Cardiac fibroblast (primary cell): Measurements from ENCODE around the gene UPK1B.

Source experiments
- DNase-seq, 2 donors: peaks; one replicate each; pipeline versions ENCODE4 v3.0.0 to v3.0.0-alpha.2; 2010; ENCODE audit warnings: low read depth in 2 of 2
- H3K4me3 ChIP-seq, 2 donors: replicated peaks in 1 of 2; 1 replicate in 1 of 2; 2 replicates in 1 of 2; pipeline ENCODE4 v1.5.1; 2011; ENCODE audit warnings: low read depth in 2 of 2, low read length in 2 of 2, mild to moderate bottlenecking in 2 of 2, moderate library complexity in 1 of 2
- TF ChIP-seq, protein P1 (sequence below): IDR thresholded peaks from one replicate; pipeline ENCODE4 v1.5.1; 2011; ENCODE audit warnings: low read depth, mild to moderate bottlenecking, low read length, inconsistent platforms

The UPK1B gene

DNA sequence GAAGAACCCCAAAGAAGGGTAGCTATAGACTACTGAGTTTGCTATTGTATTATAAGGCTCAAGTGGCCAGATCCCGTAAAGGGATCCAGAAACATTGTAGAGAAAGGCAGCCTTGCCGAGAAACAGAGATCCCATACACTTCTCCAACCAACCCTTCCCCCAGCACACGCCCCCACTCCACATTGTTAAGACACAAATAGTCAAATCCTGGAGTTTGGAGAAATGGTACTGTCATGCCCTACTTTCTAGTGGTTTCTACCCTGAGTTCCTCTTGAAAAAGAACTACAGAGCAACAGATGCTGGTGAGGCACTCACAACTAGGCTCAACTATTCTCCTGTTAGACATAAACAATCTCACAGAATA, 34.1 kb downstream of the UPK1B start:
- no peak overlapping the region for H3K4me3 ChIP-seq
- no peak for DNase-seq
- TF ChIP-seq, protein P1, sequence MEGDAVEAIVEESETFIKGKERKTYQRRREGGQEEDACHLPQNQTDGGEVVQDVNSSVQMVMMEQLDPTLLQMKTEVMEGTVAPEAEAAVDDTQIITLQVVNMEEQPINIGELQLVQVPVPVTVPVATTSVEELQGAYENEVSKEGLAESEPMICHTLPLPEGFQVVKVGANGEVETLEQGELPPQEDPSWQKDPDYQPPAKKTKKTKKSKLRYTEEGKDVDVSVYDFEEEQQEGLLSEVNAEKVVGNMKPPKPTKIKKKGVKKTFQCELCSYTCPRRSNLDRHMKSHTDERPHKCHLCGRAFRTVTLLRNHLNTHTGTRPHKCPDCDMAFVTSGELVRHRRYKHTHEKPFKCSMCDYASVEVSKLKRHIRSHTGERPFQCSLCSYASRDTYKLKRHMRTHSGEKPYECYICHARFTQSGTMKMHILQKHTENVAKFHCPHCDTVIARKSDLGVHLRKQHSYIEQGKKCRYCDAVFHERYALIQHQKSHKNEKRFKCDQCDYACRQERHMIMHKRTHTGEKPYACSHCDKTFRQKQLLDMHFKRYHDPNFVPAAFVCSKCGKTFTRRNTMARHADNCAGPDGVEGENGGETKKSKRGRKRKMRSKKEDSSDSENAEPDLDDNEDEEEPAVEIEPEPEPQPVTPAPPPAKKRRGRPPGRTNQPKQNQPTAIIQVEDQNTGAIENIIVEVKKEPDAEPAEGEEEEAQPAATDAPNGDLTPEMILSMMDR: no peak

DNA sequence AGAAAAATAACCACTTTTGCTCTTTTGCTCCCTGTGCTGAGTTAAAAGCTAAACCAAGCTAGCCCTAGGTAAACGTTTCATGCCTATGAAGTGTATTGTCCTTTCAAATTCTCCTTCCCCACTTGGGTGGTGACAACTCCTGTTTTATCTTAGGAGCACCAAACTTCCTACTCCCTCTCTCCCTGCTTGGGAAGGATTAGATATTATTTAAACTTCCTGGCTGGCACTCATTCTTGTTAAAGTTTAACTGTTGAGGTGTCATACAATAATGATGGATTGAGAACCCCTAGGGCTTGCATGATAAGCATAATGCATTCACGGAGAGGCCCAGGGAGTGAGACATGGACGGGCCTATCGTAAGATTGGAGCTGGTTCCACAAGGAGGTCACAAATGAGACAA, 37.8 kb downstream of the UPK1B start:
- H3K4me3 ChIP-seq: no peak overlapping the region
- DNase-seq: no peak
- TF ChIP-seq, protein P1: no peak

DNA sequence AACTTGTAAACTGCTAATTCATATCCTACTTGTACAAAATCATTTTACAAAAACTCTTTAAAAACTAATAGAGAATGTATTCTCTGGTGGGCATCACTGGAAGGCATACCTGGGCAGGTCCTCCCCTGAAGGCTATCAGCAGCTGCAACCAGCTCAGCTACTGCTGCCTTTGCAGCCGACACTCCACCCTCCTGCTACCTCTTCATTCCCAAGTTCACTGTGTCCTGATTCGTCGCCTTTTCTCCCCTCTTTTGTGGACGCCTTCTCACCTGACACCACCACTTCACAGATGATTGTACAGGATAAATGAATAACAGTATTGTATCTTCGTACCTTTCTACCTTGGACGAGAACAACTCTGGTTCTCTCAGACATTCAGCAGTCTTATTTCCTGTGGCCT, 38.4 kb downstream of the UPK1B start:
- no peak overlapping the region for H3K4me3 ChIP-seq
- DNase-seq: no peak
- TF ChIP-seq, protein P1: no peak

DNA sequence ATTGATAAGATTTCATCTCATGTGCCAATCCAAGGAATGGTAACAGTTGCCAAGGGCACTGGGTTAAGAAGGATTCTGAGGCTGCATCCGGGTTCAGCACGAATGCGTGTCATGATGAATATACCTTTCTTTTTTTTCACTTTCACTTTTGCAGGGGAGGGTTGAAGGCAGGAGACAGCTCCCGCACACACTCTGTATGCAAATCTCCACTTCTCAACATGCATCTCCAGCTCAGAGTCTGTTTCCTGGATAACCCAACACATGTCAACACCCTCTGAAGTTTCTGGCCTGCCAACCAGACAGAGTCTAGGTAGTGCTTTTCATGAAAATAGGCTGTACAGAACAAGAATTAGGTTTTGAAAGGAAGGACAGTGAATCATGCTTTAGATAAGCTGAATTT, 45.7 kb downstream of the UPK1B start:
- peak in 1 of 2 donors; percentile 45 for DNase-seq
- TF ChIP-seq, protein P1: no peak

DNA sequence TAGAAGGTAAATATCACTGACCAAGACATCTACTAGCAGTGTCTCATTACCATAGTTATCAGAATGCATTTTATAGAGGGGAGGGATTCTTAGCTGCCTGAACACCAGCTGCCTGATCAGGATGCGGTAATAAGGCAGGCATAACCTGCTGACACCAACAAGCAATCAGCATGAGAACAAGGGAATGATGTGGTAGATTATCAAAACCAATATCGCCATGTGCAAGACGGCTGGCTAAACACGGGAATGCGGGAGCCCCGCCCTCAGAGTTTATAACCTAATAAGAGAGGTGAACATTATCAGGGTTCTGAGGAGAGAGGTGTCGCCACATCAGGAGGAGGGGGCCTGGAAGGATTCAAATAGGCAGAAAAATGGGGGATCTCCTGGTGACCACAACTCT, 46.8 kb downstream of the UPK1B start:
- no peak for DNase-seq
- H3K4me3 ChIP-seq: no peak overlapping the region
- TF ChIP-seq, protein P1: no peak

More for the DNA sequence above, 45.7 kb downstream of the UPK1B start:
- H3K4me3 ChIP-seq: no peak overlapping the region

DNA sequence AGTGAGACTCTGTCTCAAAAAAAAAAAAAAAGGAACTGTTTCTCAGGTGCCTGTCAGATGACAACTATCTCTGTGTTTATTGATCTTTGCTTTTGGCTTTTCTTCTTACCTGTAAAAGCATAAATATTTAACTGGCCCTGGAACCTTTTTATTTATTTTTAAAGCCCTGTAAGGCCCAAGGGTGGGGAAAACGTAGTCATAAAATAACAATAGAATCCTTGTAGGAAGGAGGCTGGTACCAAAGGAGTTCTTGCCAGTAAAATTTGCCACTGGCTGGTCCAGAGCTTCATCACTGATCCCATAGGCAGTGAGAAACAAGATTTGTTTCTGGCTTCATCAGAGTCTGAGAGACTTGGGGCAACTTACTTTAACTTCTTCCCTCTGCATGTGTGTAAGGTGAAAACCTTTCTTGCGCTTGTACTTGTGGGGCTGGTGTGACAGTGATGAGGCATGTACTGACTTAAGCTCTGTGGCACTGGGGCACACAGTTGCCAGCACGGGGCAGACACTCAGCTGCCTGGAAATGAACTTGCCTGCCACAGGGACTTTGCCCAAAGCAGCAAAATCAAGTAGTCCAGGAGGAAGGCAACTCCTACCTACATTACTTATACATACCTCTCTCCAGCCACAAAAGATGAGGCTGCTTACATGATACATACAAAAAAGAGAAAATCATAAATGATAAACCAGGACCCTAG, 47.7 kb downstream of the UPK1B start:
- no peak overlapping the region for H3K4me3 ChIP-seq
- DNase-seq: no peak
- TF ChIP-seq, protein P1: no peak
